GM12878 (cell line): ENCODE data around the gene TGFBR3. TPM values are rescaled to one million over a fixed set of nuclear protein-coding genes. Genes with fewer than 3 reads are reported as not detected.

Source experiments
- ATAC-seq: fragments of 200-7000 bp; cut with Tn5 transposase; 3 replicates; pipeline ENCODE4 v1.9.1; 2020; ENCODE audit warnings: mild to moderate bottlenecking, moderate library complexity
- BruUV-seq: library from RNA; stranded (reverse); fragments of 400-500 nt; replicated peaks from 2 replicates; lab custom pipeline; 2021; lab: Mats Ljungman, UMichigan
- CTCF ChIA-PET: fragments of 300-600 bp; sonication (Branson Sonifier 250); formaldehyde crosslinking; extraction: SDS; loops from one replicate; lab custom pipeline; 2021; ENCODE audit warnings: inconsistent platforms; lab: Yijun Ruan, JAX
- POLR2A ChIA-PET: fragments of 350-600 bp; formaldehyde crosslinking; extraction: SDS; loops from one replicate; lab custom pipeline; 2021; ENCODE audit warnings: inconsistent platforms; lab: Charles Lee
- RAD21 ChIA-PET: fragments of 300-600 bp; sonication (Branson Sonifier 250); formaldehyde crosslinking; loops from one replicate; lab custom pipeline; 2023; ENCODE audit warnings: antibody characterized with exemption; ENCODE audit not compliant: unreplicated experiment; lab: Charles Lee
- SMC1A ChIA-PET: fragments of 300-600 bp; sonication (Branson Sonifier 250); formaldehyde crosslinking; loops from one replicate; lab custom pipeline; 2023; ENCODE audit not compliant: unreplicated experiment, uncharacterized antibody; lab: Charles Lee
- DNase-seq: peaks from one replicate; pipeline ENCODE4 v3.0.0-alpha.2; 2011; ENCODE audit warnings: low read depth, low spot score
- FAIRE-seq: peaks from 3 replicates; lab custom pipeline; 2011; peaks lifted over from hg19 to GRCh38; lab: Jason Lieb, UNC
- H2AFZ ChIP-seq: 2 replicates; pipeline ENCODE4 v1.6.0; 2011; ENCODE audit warnings: low read depth, low read length, control low read depth; ENCODE audit not compliant: control insufficient read depth
- H3K27ac ChIP-seq: 2 replicates; pipeline ENCODE4 v1.5.1; 2011; ENCODE audit warnings: control low read depth; ENCODE audit not compliant: control insufficient read depth, insufficient read depth
- H3K27me3 ChIP-seq, 2 experiments: replicated peaks in 1 of 2; 2 replicates each; pipeline versions ENCODE4 v1.6.0 to v1.6.1; 2011; ENCODE audit warnings: low read length in 1 of 2; ENCODE audit not compliant: control insufficient read depth in 2 of 2, insufficient read depth in 2 of 2
- H3K36me3 ChIP-seq, 2 experiments: 2 replicates each; pipeline ENCODE4 v1.5.1; 2011; ENCODE audit warnings: low read length in 1 of 2; ENCODE audit not compliant: control insufficient read depth in 2 of 2, insufficient read depth in 2 of 2
- H3K4me1 ChIP-seq: 2 replicates; pipeline ENCODE4 v1.6.1; 2011; ENCODE audit warnings: mild to moderate bottlenecking, low read length, moderate library complexity, mixed read lengths; ENCODE audit not compliant: control insufficient read depth, insufficient read depth
- H3K4me2 ChIP-seq: 2 replicates; pipeline ENCODE4 v1.6.0; 2011; ENCODE audit warnings: control low read depth; ENCODE audit not compliant: control insufficient read depth, insufficient read depth
- H3K4me3 ChIP-seq: fragments of 200-600 bp; sonication (generic); 2 replicates; pipeline ENCODE4 v1.5.1; 2016
- H3K79me2 ChIP-seq: 2 replicates; pipeline ENCODE4 v1.6.0; 2011; ENCODE audit warnings: low read length; ENCODE audit not compliant: control insufficient read depth, insufficient read depth
- H3K9ac ChIP-seq: 2 replicates; pipeline ENCODE4 v1.8.0; 2011; ENCODE audit warnings: low read length, control low read depth, mixed read lengths; ENCODE audit not compliant: control insufficient read depth, insufficient read depth
- H3K9me3 ChIP-seq: replicated peaks from 3 replicates; pipeline ENCODE4 v1.5.1; 2011; ENCODE audit warnings: mild to moderate bottlenecking, low read length; ENCODE audit not compliant: control insufficient read depth, insufficient read depth
- H4K20me1 ChIP-seq: 2 replicates; pipeline ENCODE4 v1.6.0; 2011; ENCODE audit not compliant: control insufficient read depth, insufficient read depth
- BHLHE40 ChIP-seq, 2 experiments: fragments of 450-650 bp in 1 of 2; IDR thresholded peaks; 2 replicates each; pipeline ENCODE4 v1.6.1; 2011 to 2017; ENCODE audit warnings: low read depth in 2 of 2, borderline replicate concordance in 1 of 2, improper control_type of control experiment in 1 of 2, low read length in 1 of 2, mild to moderate bottlenecking in 1 of 2
- CBX3 ChIP-seq: fragments of 200-600 bp; sonication (generic); IDR thresholded peaks from 2 replicates; pipeline ENCODE4 v1.6.1; 2016; ENCODE audit warnings: low read depth, borderline replicate concordance
- FOS ChIP-seq: IDR thresholded peaks from 3 replicates; pipeline ENCODE4 v1.6.1; 2011; ENCODE audit warnings: borderline replicate concordance; ENCODE audit not compliant: insufficient read length; ENCODE audit errors: extremely low read depth
- NFIC ChIP-seq: IDR thresholded peaks from 2 replicates; pipeline ENCODE4 v1.6.1; 2012; ENCODE audit warnings: low read depth, mild to moderate bottlenecking, inconsistent platforms, low read length, moderate library complexity
- PAX5 ChIP-seq: IDR thresholded peaks from 2 replicates; pipeline ENCODE4 v1.6.1; 2011; ENCODE audit warnings: low read depth, low read length, borderline replicate concordance
- RBBP5 ChIP-seq: fragments of 200-600 bp; sonication (generic); conservative IDR thresholded peaks from 2 replicates; pipeline ENCODE4 v1.6.1; 2016
- RCOR1 ChIP-seq: conservative IDR thresholded peaks from 2 replicates; pipeline ENCODE4 v1.6.1; 2012; ENCODE audit warnings: low read depth, low read length, improper control_type of control experiment
- YY1 ChIP-seq: IDR thresholded peaks from 2 replicates; pipeline ENCODE4 v1.6.1; 2011; ENCODE audit warnings: low read depth, mild to moderate bottlenecking, low read length
- WGBS: methylation state at CpG from one replicate; pipeline ENCODE4 v1.1.6; 2016; ENCODE audit warnings: low lambda C conversion rate; ENCODE audit not compliant: insufficient replicate concordance, insufficient coverage; ENCODE audit errors: missing lambda C conversion rate; 5-methylcytosine and 5-hydroxymethylcytosine counted together
- in situ Hi-C: fragments of 300-500 bp; cut with MboI; formaldehyde crosslinking; loops from 9 replicates; pipeline ENCODE4 v1.14.3; 2018; ENCODE audit warnings: mixed read lengths
- intact Hi-C: fragments of 100-400 bp; cut with micrococcal nuclease; formaldehyde crosslinking; loops from one replicate; pipeline ENCODE4 v1.14.2; 2022; ENCODE audit not compliant: unreplicated experiment
- polyA plus RNA-seq, 11 experiments: library from polyadenylated mRNA; depleted of rRNA in 4 of 11; unstranded in 6 of 11; stranded (reverse) in 5 of 11; fragments of >200 nt; fragmentation: Nextera tagmentation in 4 of 11; fragmentation: Illumina TruSeq in 1 of 11; extraction: Ambion mirVana in 4 of 11; extraction: Trizol in 1 of 11; gene quantifications; 1 replicate in 1 of 11; 2 replicates in 10 of 11; pipeline versions ENCODE4 v1.2.1 to v1.2.3, GENCODE V29; 2011 to 2016; ENCODE audit warnings: inconsistent platforms in 2 of 11, missing spikeins in 2 of 11, low read depth in 1 of 11
- total RNA-seq, 4 experiments: library from RNA; depleted of rRNA in 3 of 4; stranded (reverse); fragments of >200 nt in 3 of 4; fragmentation: Illumina TruSeq in 1 of 4; extraction: Trizol in 1 of 4; gene quantifications; 2 replicates each; pipeline versions ENCODE4 v1.2.1 to v1.2.3, GENCODE V29; 2013 to 2021
- TF ChIP-seq, protein P1 (sequence below), 3 experiments: IDR thresholded peaks in 2 of 3; conservative IDR thresholded peaks in 1 of 3; 2 replicates each; pipeline ENCODE4 v1.5.1; 2011; ENCODE audit warnings: low read depth in 3 of 3, low read length in 3 of 3, mild to moderate bottlenecking in 3 of 3, control low read depth in 2 of 3, moderate library complexity in 2 of 3, inconsistent platforms in 1 of 3, mixed read lengths in 1 of 3; ENCODE audit not compliant: control insufficient read depth in 2 of 3, insufficient read depth in 1 of 3; ENCODE audit errors: extremely low read depth in 1 of 3

The TGFBR3 gene
- total and polyA plus RNA-seq, 10 of the 15 experiments (the other 5 are each of a cell fraction or from before 2014, with no cell fraction given) = 2.7 to 16.5 (median 12.6) TPM

DNA sequence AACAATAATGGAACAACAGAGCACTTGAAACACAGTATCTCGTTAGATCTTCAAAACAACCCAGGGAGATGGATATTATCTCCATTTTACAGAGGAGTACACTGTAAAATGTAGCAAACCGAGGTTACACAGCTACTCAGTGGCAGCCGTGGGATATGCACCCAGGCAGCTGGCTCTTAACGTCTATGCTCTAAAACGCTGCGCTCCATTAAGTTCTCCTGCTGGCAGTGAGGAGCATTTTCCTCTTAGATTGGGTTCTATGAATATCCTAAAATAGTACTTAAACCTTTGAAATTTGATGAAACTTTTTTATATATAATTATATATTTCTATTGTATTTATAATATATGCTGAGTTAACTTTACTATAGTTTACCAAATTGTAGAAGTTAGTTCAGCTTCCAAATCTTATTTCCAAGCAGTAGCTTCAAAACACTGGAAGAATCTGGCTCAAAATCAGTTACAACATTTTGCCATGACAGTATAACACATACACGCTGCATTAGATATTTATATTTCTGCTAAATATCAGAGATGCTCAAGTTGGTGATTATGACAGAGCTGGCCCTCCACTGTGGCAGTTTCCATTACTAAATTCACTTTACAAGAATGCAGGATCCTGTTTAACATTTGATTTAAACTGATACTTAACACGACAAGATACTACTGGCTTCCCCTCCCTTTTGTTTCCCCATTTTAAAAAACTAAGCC, 49.5 kb downstream of the TGFBR3 start:
- no peaks in the 10 kb centered on the region for H3K79me2 ChIP-seq
- no peaks in the 10 kb centered on the region for H3K9me3 ChIP-seq
- ChIA-PET SMC1A (interaction anchor here (1.0 kb wide), 1 partner anchor 45 kb away, joined by 3 read pairs; no protein-coding TSS in a partner anchor), CTCF (no interaction called here), POLR2A (interaction anchor here (0.6 kb wide), 1 partner anchor 72 kb away, joined by 7 read pairs; no protein-coding TSS in a partner anchor), RAD21 (no interaction called here)
- ATAC-seq = no peak
- no peak overlapping the region for H3K9ac ChIP-seq
- no peaks in the 10 kb centered on the region for H4K20me1 ChIP-seq
- no peak overlapping the region for H3K4me3 ChIP-seq
- no TSS peak for BruUV-seq
- DNase-seq = no peak
- no peak for FAIRE-seq
- in situ Hi-C loops = no loop called here
- WGBS = 77% methylated on average over 8 of the region's 8 CpGs
- TF ChIP-seq RBBP5 = no peak
- no peak for TF ChIP-seq RCOR1
- TF ChIP-seq NFIC = no peak
- no peak for TF ChIP-seq BHLHE40 (IDR thresholded peaks at IDR 0.05; ENCODE audit: borderline replicate concordance in 1 of 2, low read depth in 2 of 2, low read length in 1 of 2)
- no peak for TF ChIP-seq YY1
- TF ChIP-seq, protein P1, sequence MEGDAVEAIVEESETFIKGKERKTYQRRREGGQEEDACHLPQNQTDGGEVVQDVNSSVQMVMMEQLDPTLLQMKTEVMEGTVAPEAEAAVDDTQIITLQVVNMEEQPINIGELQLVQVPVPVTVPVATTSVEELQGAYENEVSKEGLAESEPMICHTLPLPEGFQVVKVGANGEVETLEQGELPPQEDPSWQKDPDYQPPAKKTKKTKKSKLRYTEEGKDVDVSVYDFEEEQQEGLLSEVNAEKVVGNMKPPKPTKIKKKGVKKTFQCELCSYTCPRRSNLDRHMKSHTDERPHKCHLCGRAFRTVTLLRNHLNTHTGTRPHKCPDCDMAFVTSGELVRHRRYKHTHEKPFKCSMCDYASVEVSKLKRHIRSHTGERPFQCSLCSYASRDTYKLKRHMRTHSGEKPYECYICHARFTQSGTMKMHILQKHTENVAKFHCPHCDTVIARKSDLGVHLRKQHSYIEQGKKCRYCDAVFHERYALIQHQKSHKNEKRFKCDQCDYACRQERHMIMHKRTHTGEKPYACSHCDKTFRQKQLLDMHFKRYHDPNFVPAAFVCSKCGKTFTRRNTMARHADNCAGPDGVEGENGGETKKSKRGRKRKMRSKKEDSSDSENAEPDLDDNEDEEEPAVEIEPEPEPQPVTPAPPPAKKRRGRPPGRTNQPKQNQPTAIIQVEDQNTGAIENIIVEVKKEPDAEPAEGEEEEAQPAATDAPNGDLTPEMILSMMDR (IDR thresholded peaks at IDR 0.05 in 2 of 3, conservative IDR thresholded peaks at IDR 0.05 in 1 of 3; ENCODE audit: control insufficient read depth in 2 of 3, extremely low read depth in 1 of 3, insufficient read depth in 1 of 3, low read depth in 3 of 3, low read length in 3 of 3) = no peak
- TF ChIP-seq CBX3 = no peak
- no peak for TF ChIP-seq FOS
- TF ChIP-seq PAX5 = no peak
- H3K27ac ChIP-seq = no peak overlapping the region
- no peak overlapping the region for H3K4me2 ChIP-seq
- H3K4me1 ChIP-seq = no peaks in the 10 kb centered on the region
- no peaks in the 10 kb centered on the region for H3K36me3 ChIP-seq
- H2AFZ ChIP-seq = no peak overlapping the region
- intact Hi-C loops = no loop called here
- H3K27me3 ChIP-seq = no peaks in the 10 kb centered on the region
